HEK293T (cell line): ENCODE data around the gene L1CAM.

Source experiments
- FOXK2 ChIP-seq: fragments of 450-650 bp; IDR thresholded peaks from 2 replicates; pipeline ENCODE4 v1.6.1; 2016; ENCODE audit warnings: mild to moderate bottlenecking
- SUZ12 ChIP-seq: fragments of 450-650 bp; IDR thresholded peaks from 2 replicates; pipeline ENCODE4 v1.6.1; 2016; ENCODE audit warnings: mild to moderate bottlenecking

- TF ChIP-seq SUZ12 (no peak), FOXK2 (no peak)
Measured at GRCh38 chrX:153930011-153930910, 44.3 kb upstream of the L1CAM start.
